ENCODE data around the gene ALK. TPM values are rescaled to one million over a fixed set of nuclear protein-coding genes. Genes with fewer than 3 reads are reported as not detected.

ALK gene
- total RNA-seq, 1 donor from 2014 or later = not detected

GRCh38 chr2:29618024-29618423 lies 303.4 kb downstream of the ALK start:
- Histone ChIP-seq H3K36me3 (no peaks in the 10 kb centered on the region), H3K27ac (no peak overlapping the region), H3K4me3 (no peak overlapping the region), H3K9me3 (no peaks in the 10 kb centered on the region), H3K27me3 (no peaks in the 10 kb centered on the region), H3K4me1 (no peaks in the 10 kb centered on the region)
- no peak for DNase-seq (ENCODE audit: low spot score in 2 of 2)
- intact Hi-C loops (cut with DNase I) = no loop called here
- TF ChIP-seq, protein P1, sequence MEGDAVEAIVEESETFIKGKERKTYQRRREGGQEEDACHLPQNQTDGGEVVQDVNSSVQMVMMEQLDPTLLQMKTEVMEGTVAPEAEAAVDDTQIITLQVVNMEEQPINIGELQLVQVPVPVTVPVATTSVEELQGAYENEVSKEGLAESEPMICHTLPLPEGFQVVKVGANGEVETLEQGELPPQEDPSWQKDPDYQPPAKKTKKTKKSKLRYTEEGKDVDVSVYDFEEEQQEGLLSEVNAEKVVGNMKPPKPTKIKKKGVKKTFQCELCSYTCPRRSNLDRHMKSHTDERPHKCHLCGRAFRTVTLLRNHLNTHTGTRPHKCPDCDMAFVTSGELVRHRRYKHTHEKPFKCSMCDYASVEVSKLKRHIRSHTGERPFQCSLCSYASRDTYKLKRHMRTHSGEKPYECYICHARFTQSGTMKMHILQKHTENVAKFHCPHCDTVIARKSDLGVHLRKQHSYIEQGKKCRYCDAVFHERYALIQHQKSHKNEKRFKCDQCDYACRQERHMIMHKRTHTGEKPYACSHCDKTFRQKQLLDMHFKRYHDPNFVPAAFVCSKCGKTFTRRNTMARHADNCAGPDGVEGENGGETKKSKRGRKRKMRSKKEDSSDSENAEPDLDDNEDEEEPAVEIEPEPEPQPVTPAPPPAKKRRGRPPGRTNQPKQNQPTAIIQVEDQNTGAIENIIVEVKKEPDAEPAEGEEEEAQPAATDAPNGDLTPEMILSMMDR (IDR thresholded peaks at IDR 0.05) = no peak

GRCh38 chr2:29617351-29617750 lies 304.0 kb downstream of the ALK start:
- H3K4me1 ChIP-seq = no peaks in the 10 kb centered on the region
- H3K4me3 ChIP-seq = no peak overlapping the region
- intact Hi-C loops (cut with DNase I) = no loop called here
- DNase-seq (ENCODE audit: low spot score in 2 of 2) = no peak
- TF ChIP-seq, protein P1 (IDR thresholded peaks at IDR 0.05) = no peak
- no peaks in the 10 kb centered on the region for H3K36me3 ChIP-seq
- H3K9me3 ChIP-seq = no peaks in the 10 kb centered on the region
- no peak overlapping the region for H3K27ac ChIP-seq
- H3K27me3 ChIP-seq = no peaks in the 10 kb centered on the region

- Histone ChIP-seq H3K27me3 (no peaks in the 10 kb centered on the region), H3K36me3 (no peaks in the 10 kb centered on the region), H3K9me3 (no peaks in the 10 kb centered on the region), H3K4me3 (no peak overlapping the region), H3K4me1 (no peaks in the 10 kb centered on the region), H3K27ac (no peak overlapping the region)
- intact Hi-C loops (cut with DNase I) = no loop called here
- DNase-seq (ENCODE audit: low spot score in 2 of 2) = no peak
- TF ChIP-seq, protein P1 (IDR thresholded peaks at IDR 0.05) = no peak
These were observed 304.8 kb downstream of the ALK start for GRCh38 chr2:29616569-29616968.

- Histone ChIP-seq H3K9me3 (no peaks in the 10 kb centered on the region), H3K27ac (no peak overlapping the region), H3K4me1 (no peaks in the 10 kb centered on the region), H3K4me3 (no peak overlapping the region), H3K27me3 (no peaks in the 10 kb centered on the region), H3K36me3 (no peaks in the 10 kb centered on the region)
- intact Hi-C loops (cut with DNase I) = no loop called here
- no peak for DNase-seq (ENCODE audit: low spot score in 2 of 2)
- TF ChIP-seq, protein P1 (IDR thresholded peaks at IDR 0.05) = no peak
These were observed 305.5 kb downstream of the ALK start for GRCh38 chr2:29615841-29616240.

GRCh38 chr2:29615183-29615582 lies 306.2 kb downstream of the ALK start:
- TF ChIP-seq, protein P1 (IDR thresholded peaks at IDR 0.05) = no peak
- intact Hi-C loops (cut with DNase I) = no loop called here

GRCh38 chr2:29614295-29614830 lies 307.0 kb downstream of the ALK start:
- H3K4me3 ChIP-seq = no peak overlapping the region
- H3K36me3 ChIP-seq = no peaks in the 10 kb centered on the region
- no peaks in the 10 kb centered on the region for H3K27me3 ChIP-seq
- H3K27ac ChIP-seq = no peak overlapping the region
- H3K9me3 ChIP-seq = no peaks in the 10 kb centered on the region
- intact Hi-C loops (cut with DNase I) = no loop called here
- no peaks in the 10 kb centered on the region for H3K4me1 ChIP-seq
- TF ChIP-seq, protein P1 (IDR thresholded peaks at IDR 0.05) = no peak
- DNase-seq (ENCODE audit: low spot score in 2 of 2) = no peak

More at GRCh38 chr2:29615183-29615582, 306.2 kb downstream of the ALK start:
- no peak for DNase-seq (ENCODE audit: low spot score in 2 of 2)
- Histone ChIP-seq H3K4me3 (no peak overlapping the region), H3K27me3 (no peaks in the 10 kb centered on the region), H3K27ac (no peak overlapping the region), H3K36me3 (no peaks in the 10 kb centered on the region), H3K4me1 (no peaks in the 10 kb centered on the region), H3K9me3 (no peaks in the 10 kb centered on the region)
